ENCODE measurements around the gene KRTAP24-1. TPM values are rescaled to one million over a fixed set of nuclear protein-coding genes. Genes with fewer than 3 reads are reported as not detected.
A peak's percentile ranks its signal among the peaks of the same experiment; 100 is the strongest.

The KRTAP24-1 gene
- total and polyA plus RNA-seq, 8 donors, result not detected

- no peak for DNase-seq
- WGBS, 5 donors, result 63 to 80% (median 74%) methylated on average over 5 of the region's 5 CpGs
- H3K4me1 ChIP-seq, result no peaks in the 10 kb centered on the region
- H3K9me3 ChIP-seq, result peaks cover 0 to 2% (median 0%) of the 10 kb centered on the region in 4 donors
- no peak overlapping the region for H3K4me3 ChIP-seq
- H3K36me3 ChIP-seq, result no peaks in the 10 kb centered on the region
- no peaks in the 10 kb centered on the region for H3K27me3 ChIP-seq
- TF ChIP-seq EP300 (IDR thresholded peaks at IDR 0.05), result no peak
- no peak for TF ChIP-seq POLR2AphosphoS5 (IDR thresholded peaks at IDR 0.05)
- no peak for TF ChIP-seq CTCF (IDR thresholded peaks at IDR 0.05)
- no peak for TF ChIP-seq POLR2A (IDR thresholded peaks at IDR 0.05)
- H3K27ac ChIP-seq, result no peak overlapping the region
- intact Hi-C loops (cut with DNase I; ENCODE audit: low total_unique reads), result no loop called here
Measured at GRCh38 chr21:30271156-30271555, 11.6 kb downstream of the KRTAP24-1 start.

- H3K36me3 ChIP-seq, result no peaks in the 10 kb centered on the region
- 61 to 75% (median 70%) methylated on average over 3 of the region's 3 CpGs for WGBS, 5 donors
- no peak overlapping the region for H3K4me3 ChIP-seq
- TF ChIP-seq CTCF (IDR thresholded peaks at IDR 0.05), result no peak
- no peak for TF ChIP-seq POLR2A (IDR thresholded peaks at IDR 0.05)
- no peak for TF ChIP-seq EP300 (IDR thresholded peaks at IDR 0.05)
- no peak for TF ChIP-seq POLR2AphosphoS5 (IDR thresholded peaks at IDR 0.05)
- no peaks in the 10 kb centered on the region for H3K27me3 ChIP-seq
- H3K4me1 ChIP-seq, result no peaks in the 10 kb centered on the region
- intact Hi-C loops (cut with DNase I; ENCODE audit: low total_unique reads), result no loop called here
- H3K9me3 ChIP-seq, result peaks cover 0 to 8% (median 1%) of the 10 kb centered on the region in 4 donors
- no peak for DNase-seq
- no peak overlapping the region for H3K27ac ChIP-seq
Measured at GRCh38 chr21:30269803-30270530, 12.8 kb downstream of the KRTAP24-1 start.

DNA sequence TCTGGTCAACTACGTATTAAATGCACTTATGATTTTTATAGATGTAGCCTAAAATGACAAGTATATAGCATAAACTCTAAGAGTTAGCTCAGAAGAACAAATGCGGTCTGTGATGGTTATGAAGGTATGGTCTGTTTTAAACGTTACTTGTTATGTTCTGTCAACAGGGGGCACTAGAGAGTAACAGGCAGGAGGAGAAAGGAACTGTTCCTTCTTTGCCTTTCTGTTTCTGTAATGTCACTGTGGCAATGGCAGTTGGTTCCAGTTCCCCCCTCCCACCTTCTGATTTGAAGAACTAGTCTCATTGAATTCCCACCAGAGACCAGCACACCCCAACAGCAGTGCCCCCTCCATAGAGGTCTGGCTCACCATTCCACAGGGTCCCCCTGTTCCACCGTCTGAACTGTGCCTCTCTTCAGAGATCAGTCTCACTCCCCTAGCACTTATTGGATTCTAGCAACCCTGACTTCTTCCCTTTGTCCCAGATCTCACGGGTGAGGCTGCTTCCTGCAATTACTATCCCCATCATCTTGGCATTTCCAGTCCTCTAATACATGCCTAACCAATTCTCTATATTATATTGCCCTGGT lies 14.0 kb downstream of the KRTAP24-1 start:
- intact Hi-C loops (cut with DNase I; ENCODE audit: low total_unique reads), result no loop called here
- H3K36me3 ChIP-seq, result no peaks in the 10 kb centered on the region
- no peak for DNase-seq
- no peak overlapping the region for H3K27ac ChIP-seq
- H3K4me3 ChIP-seq, result no peak overlapping the region
- no peaks in the 10 kb centered on the region for H3K4me1 ChIP-seq
- H3K27me3 ChIP-seq, result no peaks in the 10 kb centered on the region
- TF ChIP-seq POLR2A (IDR thresholded peaks at IDR 0.05) (no peak), CTCF (IDR thresholded peaks at IDR 0.05) (no peak), EP300 (IDR thresholded peaks at IDR 0.05) (no peak), POLR2AphosphoS5 (IDR thresholded peaks at IDR 0.05) (no peak)
- peaks cover 0 to 8% (median 1%) of the 10 kb centered on the region in 4 donors for H3K9me3 ChIP-seq
- 58 to 68% (median 65%) methylated on average over 5 of the region's 5 CpGs for WGBS, 5 donors

DNA sequence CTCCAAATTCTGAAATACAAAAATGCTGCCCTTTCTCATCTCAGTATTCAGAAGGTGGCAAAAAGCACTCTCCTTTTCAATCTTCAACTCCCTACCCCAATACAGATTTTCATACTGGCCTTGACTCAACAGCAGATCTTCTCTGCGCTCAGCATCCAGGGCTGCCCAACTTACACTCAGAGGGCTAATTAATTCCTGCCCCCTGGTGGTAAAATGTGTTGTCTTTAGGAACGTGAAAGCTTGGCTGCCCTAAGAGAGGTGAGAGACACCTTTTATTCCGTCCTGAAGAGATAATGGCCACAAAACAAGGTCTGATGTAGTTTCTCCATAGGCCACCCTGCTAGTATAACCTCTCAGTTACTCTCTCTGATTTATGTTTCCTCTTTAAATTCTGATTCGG lies 25.0 kb downstream of the KRTAP24-1 start:
- 51 to 68% (median 61%) methylated on average over 4 of the region's 4 CpGs for WGBS, 5 donors
- H3K4me3 ChIP-seq, result no peak overlapping the region
- H3K27ac ChIP-seq, result no peak overlapping the region
- intact Hi-C loops (cut with DNase I; ENCODE audit: low total_unique reads), result no loop called here
- peak in 1 of 2 donors; percentile 20 for DNase-seq
- no peaks in the 10 kb centered on the region for H3K36me3 ChIP-seq
- TF ChIP-seq EP300 (IDR thresholded peaks at IDR 0.05), result no peak
- peak in 2 of 7 experiments; percentile 5 to 16 for TF ChIP-seq CTCF (IDR thresholded peaks at IDR 0.05)
- H3K9me3 ChIP-seq, result no peaks in the 10 kb centered on the region
- H3K4me1 ChIP-seq, result no peaks in the 10 kb centered on the region
- H3K27me3 ChIP-seq, result no peaks in the 10 kb centered on the region

Measured in stomach (tissue), 9 donors.